HCT116 (cell line): Measurements from ENCODE around the gene PSMB5.

ENCODE experiments used
- CEBPB ChIP-seq: IDR thresholded peaks from 2 replicates; pipeline ENCODE4 v1.6.1; 2012; ENCODE audit warnings: low read depth
- EGR1 ChIP-seq: IDR thresholded peaks from 2 replicates; pipeline ENCODE4 v1.6.1; 2012; ENCODE audit warnings: low read depth
- EZH2 ChIP-seq: fragments of 200-600 bp; sonication (generic); IDR thresholded peaks from 2 replicates; pipeline ENCODE4 v1.6.1; 2017; ENCODE audit warnings: antibody characterized with exemption, mixed run types
- EZH2phosphoT487 ChIP-seq: fragments of 200-600 bp; IDR thresholded peaks from 2 replicates; pipeline ENCODE4 v1.6.1; 2018; ENCODE audit warnings: antibody characterized with exemption, borderline replicate concordance
- POLR2A ChIP-seq: IDR thresholded peaks from 2 replicates; pipeline ENCODE4 v1.7.0; 2011; ENCODE audit warnings: borderline replicate concordance; ENCODE audit not compliant: insufficient read depth, insufficient read length; ENCODE audit errors: extremely low read depth
- POLR2AphosphoS5 ChIP-seq: IDR thresholded peaks from 2 replicates; pipeline ENCODE4 v1.6.1; 2011; ENCODE audit warnings: mild to moderate bottlenecking, low read depth, low read length, moderate library complexity
- RAD21 ChIP-seq: IDR thresholded peaks from 2 replicates; pipeline ENCODE4 v1.6.1; 2012; ENCODE audit warnings: low read depth, mild to moderate bottlenecking
- SP1 ChIP-seq: IDR thresholded peaks from 2 replicates; pipeline ENCODE4 v1.6.1; 2012; ENCODE audit warnings: low read depth
- YY1 ChIP-seq: IDR thresholded peaks from 2 replicates; pipeline ENCODE4 v1.6.1; 2011; ENCODE audit warnings: low read length, low read depth, moderate library complexity, mild to moderate bottlenecking; ENCODE audit not compliant: insufficient replicate concordance; ENCODE audit errors: extremely low read depth
- TF ChIP-seq, protein P1 (sequence below), 3 experiments: fragments of 200-600 bp in 1 of 3; sonication (generic) in 1 of 3; IDR thresholded peaks in 2 of 3; conservative IDR thresholded peaks in 1 of 3; 2 replicates each; pipeline ENCODE4 v1.5.1; 2012 to 2017; ENCODE audit warnings: low read depth in 2 of 3, low read length in 2 of 3, antibody characterized with exemption in 1 of 3, borderline replicate concordance in 1 of 3, control low read depth in 1 of 3, mild to moderate bottlenecking in 1 of 3, mixed read lengths in 1 of 3, mixed run types in 1 of 3, moderate library complexity in 1 of 3; ENCODE audit not compliant: insufficient read depth in 1 of 3
- TF ChIP-seq, protein P2 (sequence below): IDR thresholded peaks from 2 replicates; pipeline ENCODE4 v1.6.1; 2011; ENCODE audit warnings: mild to moderate bottlenecking, low read length, moderate library complexity; ENCODE audit not compliant: insufficient replicate concordance; ENCODE audit errors: extremely low read depth

DNA sequence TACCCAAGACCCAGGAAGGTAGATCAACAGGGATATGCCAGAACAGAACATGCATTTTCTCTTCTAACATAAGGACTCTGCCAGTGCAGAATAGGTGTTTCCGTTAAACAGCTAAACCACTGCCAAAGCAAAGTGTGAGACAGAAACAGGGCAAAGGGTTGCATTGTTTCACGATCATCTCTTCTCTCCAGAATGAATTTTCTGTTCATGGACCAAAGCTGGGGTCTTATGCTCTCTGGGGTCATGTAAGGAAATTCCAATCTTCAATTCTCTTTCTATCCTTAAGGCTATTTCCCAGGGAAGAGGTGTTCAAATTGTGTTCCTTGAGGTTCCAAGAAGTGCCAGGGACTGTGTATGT, 10.9 kb downstream of the PSMB5 start:
- TF ChIP-seq EZH2 = no peak
- TF ChIP-seq POLR2A = no peak
- TF ChIP-seq YY1 = no peak
- TF ChIP-seq, protein P1, sequence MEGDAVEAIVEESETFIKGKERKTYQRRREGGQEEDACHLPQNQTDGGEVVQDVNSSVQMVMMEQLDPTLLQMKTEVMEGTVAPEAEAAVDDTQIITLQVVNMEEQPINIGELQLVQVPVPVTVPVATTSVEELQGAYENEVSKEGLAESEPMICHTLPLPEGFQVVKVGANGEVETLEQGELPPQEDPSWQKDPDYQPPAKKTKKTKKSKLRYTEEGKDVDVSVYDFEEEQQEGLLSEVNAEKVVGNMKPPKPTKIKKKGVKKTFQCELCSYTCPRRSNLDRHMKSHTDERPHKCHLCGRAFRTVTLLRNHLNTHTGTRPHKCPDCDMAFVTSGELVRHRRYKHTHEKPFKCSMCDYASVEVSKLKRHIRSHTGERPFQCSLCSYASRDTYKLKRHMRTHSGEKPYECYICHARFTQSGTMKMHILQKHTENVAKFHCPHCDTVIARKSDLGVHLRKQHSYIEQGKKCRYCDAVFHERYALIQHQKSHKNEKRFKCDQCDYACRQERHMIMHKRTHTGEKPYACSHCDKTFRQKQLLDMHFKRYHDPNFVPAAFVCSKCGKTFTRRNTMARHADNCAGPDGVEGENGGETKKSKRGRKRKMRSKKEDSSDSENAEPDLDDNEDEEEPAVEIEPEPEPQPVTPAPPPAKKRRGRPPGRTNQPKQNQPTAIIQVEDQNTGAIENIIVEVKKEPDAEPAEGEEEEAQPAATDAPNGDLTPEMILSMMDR (IDR thresholded peaks at IDR 0.05 in 2 of 3, conservative IDR thresholded peaks at IDR 0.05 in 1 of 3; ENCODE audit: borderline replicate concordance in 1 of 3, insufficient read depth in 1 of 3, low read depth in 2 of 3, low read length in 2 of 3) = no peak
- TF ChIP-seq POLR2AphosphoS5 = no peak
- TF ChIP-seq CEBPB = no peak
- TF ChIP-seq EGR1 = no peak
- TF ChIP-seq RAD21 = no peak
- TF ChIP-seq, protein P2, sequence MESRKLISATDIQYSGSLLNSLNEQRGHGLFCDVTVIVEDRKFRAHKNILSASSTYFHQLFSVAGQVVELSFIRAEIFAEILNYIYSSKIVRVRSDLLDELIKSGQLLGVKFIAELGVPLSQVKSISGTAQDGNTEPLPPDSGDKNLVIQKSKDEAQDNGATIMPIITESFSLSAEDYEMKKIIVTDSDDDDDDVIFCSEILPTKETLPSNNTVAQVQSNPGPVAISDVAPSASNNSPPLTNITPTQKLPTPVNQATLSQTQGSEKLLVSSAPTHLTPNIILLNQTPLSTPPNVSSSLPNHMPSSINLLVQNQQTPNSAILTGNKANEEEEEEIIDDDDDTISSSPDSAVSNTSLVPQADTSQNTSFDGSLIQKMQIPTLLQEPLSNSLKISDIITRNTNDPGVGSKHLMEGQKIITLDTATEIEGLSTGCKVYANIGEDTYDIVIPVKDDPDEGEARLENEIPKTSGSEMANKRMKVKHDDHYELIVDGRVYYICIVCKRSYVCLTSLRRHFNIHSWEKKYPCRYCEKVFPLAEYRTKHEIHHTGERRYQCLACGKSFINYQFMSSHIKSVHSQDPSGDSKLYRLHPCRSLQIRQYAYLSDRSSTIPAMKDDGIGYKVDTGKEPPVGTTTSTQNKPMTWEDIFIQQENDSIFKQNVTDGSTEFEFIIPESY = no peak
- no peak for TF ChIP-seq SP1
- TF ChIP-seq EZH2phosphoT487 = no peak
